Measurements from ENCODE around the gene SCGB1A1.

The SCGB1A1 gene

DNA sequence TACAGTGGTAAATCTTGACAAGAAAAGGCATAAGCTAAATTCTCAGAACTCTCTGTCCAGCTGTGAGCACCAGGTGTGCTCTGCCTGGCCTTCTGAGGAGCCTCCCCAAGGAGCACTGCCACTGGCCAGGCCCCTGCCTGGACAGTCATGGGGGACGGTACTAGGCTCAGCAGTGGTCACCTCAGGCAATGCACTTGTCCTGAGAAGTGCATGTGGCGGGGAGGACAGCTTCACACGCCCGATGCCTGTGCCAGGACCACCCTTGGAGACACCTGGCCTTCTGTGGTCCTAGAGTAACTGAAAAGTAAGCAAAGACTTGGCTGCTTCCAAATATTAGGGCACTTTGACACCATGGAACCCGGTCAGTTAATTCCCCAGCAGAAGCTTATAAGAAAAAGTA lies 28.6 kb upstream of the SCGB1A1 start:
- TF ChIP-seq, protein P1, sequence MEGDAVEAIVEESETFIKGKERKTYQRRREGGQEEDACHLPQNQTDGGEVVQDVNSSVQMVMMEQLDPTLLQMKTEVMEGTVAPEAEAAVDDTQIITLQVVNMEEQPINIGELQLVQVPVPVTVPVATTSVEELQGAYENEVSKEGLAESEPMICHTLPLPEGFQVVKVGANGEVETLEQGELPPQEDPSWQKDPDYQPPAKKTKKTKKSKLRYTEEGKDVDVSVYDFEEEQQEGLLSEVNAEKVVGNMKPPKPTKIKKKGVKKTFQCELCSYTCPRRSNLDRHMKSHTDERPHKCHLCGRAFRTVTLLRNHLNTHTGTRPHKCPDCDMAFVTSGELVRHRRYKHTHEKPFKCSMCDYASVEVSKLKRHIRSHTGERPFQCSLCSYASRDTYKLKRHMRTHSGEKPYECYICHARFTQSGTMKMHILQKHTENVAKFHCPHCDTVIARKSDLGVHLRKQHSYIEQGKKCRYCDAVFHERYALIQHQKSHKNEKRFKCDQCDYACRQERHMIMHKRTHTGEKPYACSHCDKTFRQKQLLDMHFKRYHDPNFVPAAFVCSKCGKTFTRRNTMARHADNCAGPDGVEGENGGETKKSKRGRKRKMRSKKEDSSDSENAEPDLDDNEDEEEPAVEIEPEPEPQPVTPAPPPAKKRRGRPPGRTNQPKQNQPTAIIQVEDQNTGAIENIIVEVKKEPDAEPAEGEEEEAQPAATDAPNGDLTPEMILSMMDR (IDR thresholded peaks at IDR 0.05): no peak
- H3K4me3 Mint-ChIP-seq: no peak overlapping the region
- DNase-seq: no peak
- peaks cover 3% of the 10 kb centered on the region for H3K27me3 Mint-ChIP-seq (ENCODE audit: low read depth, poor library complexity)
- H3K36me3 Mint-ChIP-seq (ENCODE audit: low read depth): no peaks in the 10 kb centered on the region
- no peaks in the 10 kb centered on the region for H3K9me3 Mint-ChIP-seq
- H3K4me1 Mint-ChIP-seq: peaks cover 32% of the 10 kb centered on the region
- no peak overlapping the region for H3K27ac Mint-ChIP-seq

DNA sequence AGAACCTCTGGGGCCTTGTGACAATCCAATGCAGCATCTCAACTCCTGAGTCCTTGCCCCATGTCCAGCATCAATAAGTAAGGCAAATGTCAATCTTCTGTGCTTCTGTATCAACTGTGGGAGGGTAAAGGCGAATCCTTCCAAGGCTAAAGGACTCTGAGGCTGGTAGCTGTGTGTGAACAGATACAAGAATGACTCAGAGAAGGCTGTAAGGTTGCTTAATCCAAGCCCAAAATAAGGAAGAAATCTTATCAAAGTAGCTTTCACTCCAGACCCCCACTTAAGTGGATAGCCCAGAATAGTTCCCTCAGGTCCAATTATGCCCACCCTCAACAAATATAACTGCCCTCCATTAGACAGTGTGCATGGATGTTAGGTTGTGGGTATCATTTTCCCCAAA lies 28.1 kb upstream of the SCGB1A1 start:
- H3K27ac Mint-ChIP-seq: no peak overlapping the region
- TF ChIP-seq, protein P1 (IDR thresholded peaks at IDR 0.05): no peak
- H3K36me3 Mint-ChIP-seq (ENCODE audit: low read depth): no peaks in the 10 kb centered on the region
- H3K4me1 Mint-ChIP-seq: peaks cover 36% of the 10 kb centered on the region
- H3K27me3 Mint-ChIP-seq (ENCODE audit: low read depth, poor library complexity): peaks cover 3% of the 10 kb centered on the region
- no peak overlapping the region for H3K4me3 Mint-ChIP-seq
- DNase-seq: no peak
- H3K9me3 Mint-ChIP-seq: no peaks in the 10 kb centered on the region

DNA sequence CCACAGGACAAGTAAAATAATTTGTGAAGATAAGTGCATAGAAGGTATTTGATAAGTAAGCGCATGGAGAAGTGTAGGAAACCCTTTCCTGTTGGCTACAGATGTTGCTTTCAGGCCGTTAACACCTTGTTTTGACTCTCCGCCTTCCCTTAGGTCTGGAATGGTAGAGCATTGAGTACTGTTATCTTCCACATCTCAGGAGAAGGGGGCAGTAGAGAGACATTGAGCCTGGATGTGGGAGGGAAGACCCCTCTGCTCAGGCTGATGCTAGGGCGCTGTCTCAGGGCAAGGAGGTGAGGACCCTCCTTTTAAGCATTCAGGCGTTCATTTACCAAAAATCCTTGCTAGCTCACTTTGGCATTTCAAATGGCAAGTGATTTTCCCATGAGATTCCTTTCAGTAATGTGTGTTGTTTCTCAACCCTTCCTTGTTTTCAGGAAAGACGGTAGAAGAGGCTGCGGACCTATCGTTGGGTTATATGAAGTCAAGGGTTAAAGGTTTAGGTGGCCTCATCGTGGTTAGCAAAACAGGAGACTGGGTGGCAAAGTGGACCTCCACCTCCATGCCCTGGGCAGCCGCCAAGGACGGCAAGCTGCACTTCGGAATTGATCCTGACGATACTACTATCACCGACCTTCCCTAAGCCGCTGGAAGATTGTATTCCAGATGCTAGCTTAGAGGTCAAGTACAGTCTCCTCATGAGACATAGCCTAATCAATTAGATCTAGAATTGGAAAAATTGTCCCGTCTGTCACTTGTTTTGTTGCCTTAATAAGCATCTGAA lies 27.0 kb upstream of the SCGB1A1 start:
- no peak overlapping the region for H3K27ac Mint-ChIP-seq
- H3K27me3 Mint-ChIP-seq (ENCODE audit: low read depth, poor library complexity): peaks cover 4% of the 10 kb centered on the region
- peaks cover 42% of the 10 kb centered on the region for H3K4me1 Mint-ChIP-seq
- TF ChIP-seq, protein P1 (IDR thresholded peaks at IDR 0.05): no peak
- H3K36me3 Mint-ChIP-seq (ENCODE audit: low read depth): no peaks in the 10 kb centered on the region
- H3K9me3 Mint-ChIP-seq: no peaks in the 10 kb centered on the region
- H3K4me3 Mint-ChIP-seq: no peak overlapping the region
- DNase-seq: no peak

DNA sequence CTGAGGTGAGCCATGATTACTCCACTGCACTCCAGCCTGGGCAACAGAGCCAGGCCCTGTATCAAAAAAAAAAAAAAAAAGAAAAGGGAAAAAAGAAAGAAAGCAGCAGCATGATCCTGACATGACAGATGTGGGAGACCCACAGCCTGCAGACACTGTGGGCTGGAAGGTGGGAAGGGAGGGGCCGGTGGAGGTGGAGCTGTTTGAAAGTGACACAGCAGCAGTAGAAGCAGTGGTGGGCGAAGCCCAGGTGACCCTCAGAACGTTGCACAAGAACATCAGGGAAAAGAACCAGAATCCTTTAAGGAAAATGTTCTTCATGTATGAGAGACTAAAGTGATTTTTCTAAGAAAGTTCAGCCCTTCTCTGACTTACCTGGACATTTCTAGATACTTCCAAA lies 26.3 kb upstream of the SCGB1A1 start:
- Mint-ChIP-seq H3K4me1 (peaks cover 39% of the 10 kb centered on the region), H3K4me3 (no peak overlapping the region), H3K9me3 (no peaks in the 10 kb centered on the region), H3K27ac (no peak overlapping the region), H3K36me3 (ENCODE audit: low read depth) (no peaks in the 10 kb centered on the region), H3K27me3 (ENCODE audit: low read depth, poor library complexity) (peaks cover 9% of the 10 kb centered on the region)
- no peak for DNase-seq
- TF ChIP-seq, protein P1 (IDR thresholded peaks at IDR 0.05): no peak

DNA sequence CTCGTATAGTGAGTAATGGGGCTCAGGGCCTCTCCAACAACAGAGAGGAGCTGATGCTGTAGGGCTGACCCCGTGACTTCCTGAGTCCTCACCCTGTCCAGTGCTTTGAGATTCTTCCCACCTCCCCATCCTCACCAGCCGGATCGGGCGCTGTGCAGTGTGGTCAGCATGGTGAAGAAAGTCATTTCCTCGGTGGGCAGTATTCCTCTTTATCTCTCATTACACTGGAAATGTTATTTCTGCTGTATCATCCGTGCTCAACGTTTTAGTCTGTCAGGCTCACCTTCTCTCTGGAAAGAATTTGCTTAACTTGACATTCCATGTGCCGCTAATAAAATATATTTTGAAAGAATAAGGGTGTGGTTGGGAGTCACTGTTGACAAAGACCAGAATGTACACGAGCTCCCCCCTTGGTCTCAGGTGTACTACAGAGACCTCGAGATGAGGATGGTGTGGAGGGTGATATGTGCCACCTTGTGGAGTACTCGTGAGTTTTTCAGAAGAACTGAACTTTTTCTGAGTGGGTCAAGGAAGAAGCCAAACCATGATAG lies 25.7 kb upstream of the SCGB1A1 start:
- Mint-ChIP-seq H3K9me3 (no peaks in the 10 kb centered on the region), H3K27ac (no peak overlapping the region), H3K27me3 (ENCODE audit: low read depth, poor library complexity) (peaks cover 9% of the 10 kb centered on the region), H3K4me1 (peaks cover 39% of the 10 kb centered on the region), H3K4me3 (no peak overlapping the region), H3K36me3 (ENCODE audit: low read depth) (no peaks in the 10 kb centered on the region)
- TF ChIP-seq, protein P1 (IDR thresholded peaks at IDR 0.05): no peak
- no peak for DNase-seq

DNA sequence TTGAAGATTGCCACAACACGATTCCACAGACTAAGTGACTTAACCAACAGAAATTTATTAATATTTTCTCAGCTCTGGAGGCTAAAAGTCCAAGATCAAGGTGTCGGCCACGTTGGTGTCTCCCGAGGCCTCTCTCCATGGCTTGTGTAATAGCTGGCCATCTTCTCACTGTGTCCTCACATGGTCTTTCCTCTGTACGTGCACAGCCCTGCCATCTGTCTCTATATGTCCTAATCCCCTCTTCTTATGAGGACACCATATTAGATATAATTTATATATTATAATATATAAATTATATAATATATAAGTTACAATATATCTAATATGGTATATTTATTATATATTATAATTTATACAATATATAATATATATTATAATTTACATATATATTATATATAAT lies 25.1 kb upstream of the SCGB1A1 start:
- peaks cover 45% of the 10 kb centered on the region for H3K4me1 Mint-ChIP-seq
- TF ChIP-seq, protein P1 (IDR thresholded peaks at IDR 0.05): no peak
- no peak overlapping the region for H3K27ac Mint-ChIP-seq
- peaks cover 12% of the 10 kb centered on the region for H3K27me3 Mint-ChIP-seq (ENCODE audit: low read depth, poor library complexity)
- no peak for DNase-seq
- no peaks in the 10 kb centered on the region for H3K9me3 Mint-ChIP-seq
- H3K36me3 Mint-ChIP-seq (ENCODE audit: low read depth): no peaks in the 10 kb centered on the region
- no peak overlapping the region for H3K4me3 Mint-ChIP-seq
